Tibial nerve (tissue), 4 donors: ENCODE measurements around the gene HRCT1.
"Not testable (repeated sequence)": the region's sequence is repeated elsewhere in the genome, so short reads cannot be mapped to it uniquely, and the experiment has no call there.

Experiments
- EP300 ChIP-seq, 2 donors: sonication (generic); formaldehyde crosslinking; IDR thresholded peaks; one replicate each; pipeline ENCODE4 v1.6.1; 2017; ENCODE audit warnings: antibody characterized with exemption in 2 of 2, mild to moderate bottlenecking in 1 of 2
- POLR2A ChIP-seq, 2 donors: fragments of 450-650 bp; IDR thresholded peaks; one replicate each; pipeline ENCODE4 v1.6.1; 2017; ENCODE audit warnings: antibody characterized with exemption in 2 of 2, mild to moderate bottlenecking in 2 of 2, moderate library complexity in 2 of 2
- TF ChIP-seq, protein P1 (sequence below), 5 experiments: fragments of 200-600 bp in 3 of 5; fragments of 450-650 bp in 2 of 5; sonication (generic) in 3 of 5; IDR thresholded peaks; one replicate each; pipeline ENCODE4 v1.5.1; 2016 to 2019; ENCODE audit warnings: antibody characterized with exemption in 5 of 5, mild to moderate bottlenecking in 3 of 5, moderate library complexity in 2 of 5

DNA sequence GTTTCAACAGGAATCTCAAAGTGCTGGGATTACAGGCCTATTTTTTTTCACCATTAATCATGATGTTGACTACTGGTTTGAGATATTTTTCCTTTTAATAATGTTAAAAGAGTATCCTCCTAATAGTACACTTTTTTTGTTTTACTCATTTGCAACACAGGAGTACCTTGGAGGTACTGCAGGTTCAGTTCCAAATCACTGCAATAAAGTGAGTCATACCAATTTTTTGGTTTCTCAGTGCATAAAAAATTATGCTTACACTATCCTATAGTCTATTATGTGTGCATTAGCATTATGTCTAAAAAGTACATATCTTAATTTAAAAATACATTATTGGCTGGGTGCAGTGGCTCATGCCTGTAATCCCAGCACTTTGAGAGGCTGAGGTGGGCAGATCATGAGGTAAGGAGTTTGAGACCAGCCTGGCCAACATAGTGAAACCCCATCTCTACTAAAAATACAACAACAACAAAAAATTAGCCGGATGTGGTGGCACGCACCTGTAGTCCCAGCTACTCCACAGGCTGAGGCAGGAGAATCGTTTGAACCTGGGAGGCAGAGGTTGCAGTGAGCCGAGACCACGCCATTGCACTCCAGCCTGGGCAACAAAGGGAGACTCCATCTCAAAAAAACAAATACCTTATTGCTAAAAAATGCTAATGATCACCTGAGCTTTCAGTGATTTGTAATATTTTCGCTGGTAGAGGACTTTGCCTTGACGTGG is 8.5 kb upstream of the HRCT1 start:
- TF ChIP-seq, protein P1, sequence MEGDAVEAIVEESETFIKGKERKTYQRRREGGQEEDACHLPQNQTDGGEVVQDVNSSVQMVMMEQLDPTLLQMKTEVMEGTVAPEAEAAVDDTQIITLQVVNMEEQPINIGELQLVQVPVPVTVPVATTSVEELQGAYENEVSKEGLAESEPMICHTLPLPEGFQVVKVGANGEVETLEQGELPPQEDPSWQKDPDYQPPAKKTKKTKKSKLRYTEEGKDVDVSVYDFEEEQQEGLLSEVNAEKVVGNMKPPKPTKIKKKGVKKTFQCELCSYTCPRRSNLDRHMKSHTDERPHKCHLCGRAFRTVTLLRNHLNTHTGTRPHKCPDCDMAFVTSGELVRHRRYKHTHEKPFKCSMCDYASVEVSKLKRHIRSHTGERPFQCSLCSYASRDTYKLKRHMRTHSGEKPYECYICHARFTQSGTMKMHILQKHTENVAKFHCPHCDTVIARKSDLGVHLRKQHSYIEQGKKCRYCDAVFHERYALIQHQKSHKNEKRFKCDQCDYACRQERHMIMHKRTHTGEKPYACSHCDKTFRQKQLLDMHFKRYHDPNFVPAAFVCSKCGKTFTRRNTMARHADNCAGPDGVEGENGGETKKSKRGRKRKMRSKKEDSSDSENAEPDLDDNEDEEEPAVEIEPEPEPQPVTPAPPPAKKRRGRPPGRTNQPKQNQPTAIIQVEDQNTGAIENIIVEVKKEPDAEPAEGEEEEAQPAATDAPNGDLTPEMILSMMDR (IDR thresholded peaks at IDR 0.05) = not testable (repeated sequence)
- TF ChIP-seq EP300, POLR2A (IDR thresholded peaks at IDR 0.05): not testable (repeated sequence)
